ENCODE data around the gene RAPGEF3.
A peak's percentile ranks its signal among the peaks of the same experiment; 100 is the strongest.

RAPGEF3 gene

DNA sequence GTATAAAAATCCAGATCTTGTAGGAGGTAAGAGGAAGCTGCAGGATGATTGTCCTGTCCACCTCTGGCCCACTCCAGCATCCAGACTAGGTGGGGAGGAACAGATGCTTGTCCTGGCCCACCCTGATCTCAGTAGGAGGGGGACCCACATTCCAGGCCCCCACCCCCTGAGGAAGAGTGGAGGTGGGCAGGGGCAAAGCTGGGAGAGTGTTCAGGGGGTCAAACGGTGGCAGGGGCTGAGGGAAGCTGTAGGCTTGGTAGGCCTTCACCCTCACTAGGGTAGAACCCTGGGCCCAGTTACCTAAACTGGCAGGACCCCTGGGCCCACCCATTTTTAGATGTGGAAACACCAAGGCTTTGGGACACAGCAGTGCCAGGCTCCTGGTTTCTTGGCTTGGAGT, 18.5 kb upstream of the RAPGEF3 start:
- no peak for DNase-seq (ENCODE audit: low read depth in 2 of 2)

DNA sequence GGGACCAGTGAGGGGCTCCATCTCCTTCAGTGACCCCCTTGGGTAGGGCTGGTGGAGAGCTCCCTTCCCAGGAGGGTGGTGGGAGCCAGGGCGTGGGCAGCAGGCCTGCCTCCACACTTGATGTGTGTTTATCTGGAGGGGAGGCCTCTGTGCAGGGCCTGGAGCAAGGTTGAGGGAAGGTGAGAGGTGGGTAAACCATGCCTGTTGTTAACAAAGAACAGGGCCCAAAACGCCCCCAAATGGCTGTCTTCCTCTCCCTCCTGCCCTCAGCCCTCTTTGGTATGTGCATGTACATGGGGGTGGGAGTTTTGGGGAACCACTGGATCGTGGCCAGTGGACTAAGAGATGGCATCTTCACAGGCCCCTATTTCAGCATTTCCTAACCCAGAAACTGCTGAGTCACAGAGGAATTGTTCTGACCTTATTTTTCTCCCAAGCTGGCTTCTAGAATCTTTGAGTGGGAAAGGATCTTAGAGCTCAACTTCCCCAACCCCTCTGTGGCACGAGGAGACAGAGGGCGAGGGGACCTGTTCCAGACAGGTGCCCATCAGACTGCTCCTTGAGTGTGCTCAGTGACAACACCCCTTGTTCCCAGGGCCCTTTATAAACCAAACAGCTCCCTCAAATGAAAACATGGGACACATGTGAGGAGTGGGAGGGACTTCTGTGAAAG, 17.9 kb upstream of the RAPGEF3 start:
- no peak for DNase-seq (ENCODE audit: low read depth in 2 of 2)

DNA sequence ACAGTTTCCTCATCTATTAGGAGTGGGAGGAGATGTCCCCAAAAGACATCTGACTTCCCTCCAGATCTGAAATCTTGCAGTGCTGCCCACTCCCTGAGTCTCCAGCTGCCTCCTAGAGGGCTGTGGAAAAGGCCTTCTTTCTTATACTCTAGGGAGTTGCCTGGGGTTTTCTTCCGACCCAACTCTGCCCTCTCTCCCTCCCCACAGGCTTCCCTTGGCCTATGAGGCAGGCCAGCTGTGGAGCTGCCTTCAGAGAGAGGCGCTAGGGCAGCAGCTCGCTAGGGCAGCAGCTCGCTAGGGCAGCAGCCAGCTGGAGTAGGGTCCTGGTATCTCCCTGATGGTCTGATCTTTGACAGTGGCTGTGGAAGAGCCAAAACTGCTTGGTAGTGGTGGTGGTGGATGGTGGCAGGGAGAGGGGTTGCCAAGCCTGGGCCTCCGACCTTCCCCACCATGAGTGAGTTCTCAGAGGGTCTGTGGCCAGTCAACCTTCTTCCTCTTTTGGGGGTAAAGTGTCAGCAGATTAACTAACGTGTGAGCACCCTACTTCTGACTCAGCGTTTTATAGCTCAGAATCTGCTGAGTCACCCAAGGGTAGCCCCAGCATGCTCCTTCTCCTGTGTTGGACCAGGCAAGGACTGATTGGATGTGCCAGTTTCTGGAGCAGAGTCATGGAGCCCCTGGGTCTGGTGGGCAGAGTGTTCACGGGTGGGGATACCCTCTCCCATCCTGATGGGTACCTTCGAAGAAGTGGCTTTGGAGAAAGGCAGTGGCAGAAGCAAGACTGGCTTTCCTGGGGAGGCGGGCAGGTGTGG, 16.6 kb upstream of the RAPGEF3 start:
- no peak for DNase-seq (ENCODE audit: low read depth in 2 of 2)

DNA sequence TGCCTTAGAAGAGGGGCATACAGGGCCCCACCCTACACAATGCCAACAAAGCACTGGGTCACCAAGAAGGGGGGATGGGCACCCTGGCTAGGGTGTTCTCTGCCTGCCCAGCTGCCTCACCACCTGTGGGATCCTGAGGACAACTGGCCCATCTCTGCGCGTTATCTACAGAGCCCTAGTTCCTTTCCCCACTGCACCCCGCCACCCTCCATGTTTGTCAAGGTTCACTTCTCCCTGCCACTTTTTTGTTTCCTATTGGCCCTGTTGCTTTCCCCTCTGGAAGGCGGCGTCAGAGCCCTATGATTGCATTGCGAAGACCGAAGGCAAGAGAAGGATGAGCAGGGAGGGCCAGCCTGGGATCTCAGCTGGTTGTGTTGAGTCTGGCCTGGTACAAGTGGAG, 16.0 kb upstream of the RAPGEF3 start:
- DNase-seq (ENCODE audit: low read depth in 2 of 2) = no peak

DNA sequence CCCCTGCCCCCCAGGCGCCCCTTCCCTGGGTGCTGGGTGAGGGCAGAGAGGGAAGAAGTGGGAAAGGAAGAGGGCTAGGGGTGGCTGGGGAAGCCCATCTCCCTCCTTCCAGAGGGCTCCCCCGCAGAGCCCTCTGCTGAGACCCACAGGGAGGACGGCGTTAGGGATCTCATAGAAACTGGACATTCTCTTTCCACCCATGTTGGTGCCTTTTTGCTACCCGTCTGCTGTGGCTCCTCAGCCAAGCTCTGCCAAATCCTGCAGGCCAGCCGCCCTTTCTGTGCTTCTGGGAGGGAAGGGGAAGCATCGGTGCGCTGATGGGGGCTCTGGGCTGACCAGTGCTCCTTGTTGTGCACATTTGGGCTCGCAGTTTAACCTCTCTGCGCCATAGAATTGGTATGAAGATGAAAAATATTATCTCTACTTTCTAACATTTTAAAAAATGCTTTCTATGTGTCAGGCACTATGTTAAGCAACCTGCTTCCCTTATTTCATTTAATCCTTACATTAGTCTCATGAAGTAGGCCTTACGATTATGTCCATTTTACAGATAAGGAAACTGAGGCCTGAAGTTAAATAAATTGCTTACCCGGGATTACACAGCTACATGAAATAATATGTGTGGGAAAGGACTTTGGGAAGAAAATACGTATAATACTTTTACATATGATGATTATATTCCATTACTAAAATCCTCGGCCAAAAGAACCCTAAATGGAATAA, 15.3 kb upstream of the RAPGEF3 start:
- DNase-seq (ENCODE audit: low read depth in 2 of 2) = no peak

DNA sequence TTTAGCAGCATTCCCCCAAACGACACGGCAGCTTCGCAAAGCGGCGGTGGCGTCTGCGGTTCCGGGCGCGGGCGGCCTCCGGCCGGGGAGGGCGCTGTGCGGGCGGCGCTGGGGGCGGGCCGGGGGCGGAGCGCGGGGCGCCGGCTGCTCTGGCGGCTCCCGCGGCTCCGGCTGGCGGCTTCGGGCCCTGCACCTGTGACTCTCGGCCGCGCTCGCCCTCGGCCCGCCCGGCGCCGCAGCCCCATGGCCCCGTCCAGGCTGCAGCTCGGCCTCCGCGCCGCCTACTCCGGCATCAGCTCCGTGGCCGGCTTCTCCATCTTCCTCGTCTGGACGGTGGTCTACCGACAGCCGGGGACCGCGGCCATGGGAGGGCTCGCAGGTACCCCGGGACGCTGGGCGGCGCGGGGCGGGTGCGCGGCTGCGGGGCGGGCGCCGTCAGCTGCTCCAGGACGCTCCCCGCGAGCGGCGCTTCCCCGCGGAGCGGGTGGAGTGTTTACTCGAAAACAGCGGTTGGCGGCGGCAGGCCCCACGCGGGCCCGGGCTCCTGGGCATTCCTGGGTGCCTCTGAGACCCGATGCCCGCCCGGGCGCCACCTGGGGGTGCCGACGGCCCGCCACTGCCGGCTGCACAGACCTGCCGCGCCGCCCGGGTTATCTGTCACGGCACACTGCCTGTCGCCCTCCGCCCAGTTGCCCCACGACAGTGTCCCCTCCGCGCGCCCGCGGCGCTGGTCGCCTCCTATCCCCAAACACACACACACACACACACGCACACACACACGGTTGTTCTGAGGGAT, 14.6 kb upstream of the RAPGEF3 start, which contains the start of gene SLC48A1:
Gene SLC48A1, plus strand, starts transcription at position 177 of the 796 bp plus-strand sequence. Its CDS starts 67 bp downstream, at position 244.
- peak in 1 of 2 donors; percentile 58 for DNase-seq (ENCODE audit: low read depth in 2 of 2)

DNA sequence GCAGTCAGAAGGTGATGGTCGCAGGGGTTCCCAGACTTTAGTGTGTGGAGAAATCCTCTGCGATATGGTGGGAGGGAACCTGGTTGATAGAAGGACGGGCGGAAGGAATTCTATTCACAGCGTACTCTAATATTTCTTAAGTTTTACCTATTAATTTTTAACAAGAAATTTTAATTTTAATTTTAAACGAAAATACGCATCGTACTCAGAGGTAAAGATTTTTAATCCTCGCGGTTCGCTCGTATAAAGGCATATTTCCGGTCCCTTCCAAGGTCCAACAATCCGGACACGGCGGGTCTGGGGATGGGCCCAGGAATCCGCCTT, 14.0 kb upstream of the RAPGEF3 start:
- no peak for DNase-seq (ENCODE audit: low read depth in 2 of 2)

DNA sequence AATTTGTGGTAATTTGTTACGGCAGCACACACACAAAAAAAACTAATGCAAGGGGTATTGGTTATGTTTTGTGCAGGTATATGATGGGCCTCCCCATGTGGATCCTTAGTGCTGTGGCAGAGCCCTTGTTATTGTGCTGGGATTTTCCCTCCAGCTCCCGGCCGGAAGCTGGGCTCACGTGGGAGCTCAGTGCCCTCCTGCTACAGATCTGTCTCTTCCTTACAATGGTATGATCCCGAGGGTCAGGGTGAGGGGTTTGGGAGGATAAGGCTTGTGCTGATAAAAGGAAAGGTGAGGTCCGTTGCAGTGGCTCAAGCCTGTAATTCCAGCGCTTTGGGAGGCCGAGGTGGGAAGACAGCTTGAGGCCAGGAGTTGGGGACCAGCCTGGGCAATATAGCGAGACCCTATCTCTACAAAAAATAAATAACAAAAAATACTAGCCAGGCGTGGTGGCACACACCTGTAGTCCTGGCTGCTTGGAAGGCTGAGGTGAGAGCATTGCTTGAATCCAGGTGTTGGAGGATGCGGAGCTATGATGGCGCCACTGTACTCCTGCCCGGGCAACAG, 13.5 kb upstream of the RAPGEF3 start:
- DNase-seq (ENCODE audit: low read depth in 2 of 2) = no peak

DNA sequence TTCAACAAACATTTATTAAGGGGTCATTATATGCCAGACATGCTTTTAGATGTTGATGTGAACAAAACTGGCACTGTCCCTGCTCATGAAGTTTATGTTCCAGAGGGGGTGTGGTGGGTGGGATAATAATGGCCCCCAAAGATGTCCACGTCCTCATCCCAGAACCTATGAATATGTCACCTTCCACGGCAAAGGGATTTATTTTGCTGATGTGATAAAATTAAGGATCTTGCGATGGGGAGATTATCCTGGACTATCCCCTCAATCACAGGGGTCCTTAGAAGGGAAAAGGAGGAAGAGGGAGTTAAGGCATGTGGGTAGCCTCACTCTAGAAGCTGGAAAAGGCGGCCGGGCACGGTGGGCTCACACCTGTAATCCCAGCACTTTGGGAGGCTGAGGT, 12.6 kb upstream of the RAPGEF3 start:
- no peak for DNase-seq (ENCODE audit: low read depth in 2 of 2)

DNA sequence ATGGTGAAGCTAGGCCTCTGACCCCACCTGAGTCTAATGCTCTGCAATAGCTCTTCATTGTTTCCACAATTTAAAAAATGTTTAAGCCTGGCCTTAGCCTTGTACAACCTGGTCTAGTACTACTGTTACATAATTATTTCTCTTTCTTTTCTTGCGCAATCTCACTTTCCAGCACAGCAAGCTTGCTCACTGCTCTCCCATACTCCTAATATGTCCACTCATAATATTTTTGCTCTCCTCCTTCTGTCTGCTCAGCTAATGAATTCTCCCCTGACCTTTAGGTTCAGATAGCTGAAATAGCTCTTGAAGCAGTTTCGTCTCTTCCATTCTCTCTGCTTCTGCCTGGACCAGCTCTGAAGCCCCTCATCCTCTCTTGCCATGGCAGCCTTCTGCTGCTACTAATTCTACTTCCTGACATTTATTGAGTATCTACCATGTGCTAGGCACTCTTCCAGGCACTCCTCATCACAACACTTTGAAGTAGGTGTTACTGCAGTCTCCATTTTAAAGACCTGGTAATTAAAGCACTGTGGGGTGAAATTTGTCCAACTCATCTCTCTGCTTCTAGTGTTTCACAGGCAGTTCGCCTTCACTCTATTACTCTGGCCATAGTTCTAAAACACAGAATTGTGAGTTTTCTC, 11.5 kb upstream of the RAPGEF3 start:
- DNase-seq (ENCODE audit: low read depth in 2 of 2) = no peak

DNA sequence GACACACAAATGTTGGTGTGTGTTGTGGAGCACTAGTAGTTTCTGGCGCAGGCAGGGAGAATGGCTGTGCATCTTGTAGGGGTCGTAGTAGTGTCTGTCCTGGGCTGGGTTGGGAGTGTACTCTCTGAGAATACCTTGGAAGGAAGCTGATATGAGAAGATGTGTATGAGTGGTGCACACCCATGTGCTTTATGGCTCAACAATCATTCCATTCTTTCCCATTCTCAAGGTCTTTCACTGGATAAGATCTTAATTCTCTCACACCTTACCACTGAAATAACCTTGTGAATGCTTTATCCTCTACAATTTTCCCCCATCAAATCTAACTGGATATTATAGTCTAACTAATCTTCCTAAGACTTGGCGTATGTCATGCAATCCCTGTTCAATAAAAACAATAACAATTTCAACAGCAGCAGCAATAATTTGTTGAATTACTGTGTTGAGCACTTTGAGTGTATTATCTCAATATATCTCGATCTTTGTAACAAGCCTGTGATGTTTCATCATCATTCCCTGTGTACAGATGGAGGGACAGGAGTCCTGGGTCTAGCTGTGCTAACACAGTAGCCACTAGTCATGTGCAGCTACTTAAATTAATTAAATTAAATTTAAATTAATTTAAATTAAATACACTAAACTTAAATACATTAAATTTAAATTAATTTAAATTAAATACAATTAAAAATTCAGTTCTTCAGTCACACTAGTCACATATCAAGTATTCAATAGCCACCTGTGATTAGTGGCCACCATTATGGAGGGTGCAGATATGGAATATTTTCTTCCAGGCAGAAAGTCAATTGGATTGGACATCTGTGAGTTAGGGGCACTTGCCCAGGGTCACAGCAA, 10.8 kb upstream of the RAPGEF3 start:
- no peak for DNase-seq (ENCODE audit: low read depth in 2 of 2)

DNA sequence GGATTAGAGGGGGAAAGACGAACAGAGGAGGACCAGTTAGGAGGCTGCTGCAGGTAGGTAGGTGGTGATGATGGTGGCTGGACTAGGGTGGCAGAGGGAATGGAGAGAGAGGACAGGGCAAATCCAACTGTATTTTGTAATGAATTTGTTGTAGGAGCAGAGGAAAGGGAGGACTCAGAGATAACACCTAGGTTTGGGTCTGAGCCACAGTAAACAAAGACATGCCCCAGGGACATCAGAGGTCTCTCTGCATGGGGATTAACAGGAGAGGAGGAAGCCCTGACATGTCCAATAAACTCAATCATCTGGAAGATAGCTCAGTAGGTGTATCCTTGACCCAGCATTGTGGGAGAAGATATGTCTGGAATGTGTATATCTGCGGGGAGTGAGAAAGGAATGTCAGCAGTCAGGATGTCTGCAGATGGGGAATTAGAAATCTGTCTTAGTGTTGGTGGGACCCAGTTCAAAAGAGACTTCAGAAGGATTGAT, 9.7 kb upstream of the RAPGEF3 start:
- no peak for DNase-seq (ENCODE audit: low read depth in 2 of 2)

DNA sequence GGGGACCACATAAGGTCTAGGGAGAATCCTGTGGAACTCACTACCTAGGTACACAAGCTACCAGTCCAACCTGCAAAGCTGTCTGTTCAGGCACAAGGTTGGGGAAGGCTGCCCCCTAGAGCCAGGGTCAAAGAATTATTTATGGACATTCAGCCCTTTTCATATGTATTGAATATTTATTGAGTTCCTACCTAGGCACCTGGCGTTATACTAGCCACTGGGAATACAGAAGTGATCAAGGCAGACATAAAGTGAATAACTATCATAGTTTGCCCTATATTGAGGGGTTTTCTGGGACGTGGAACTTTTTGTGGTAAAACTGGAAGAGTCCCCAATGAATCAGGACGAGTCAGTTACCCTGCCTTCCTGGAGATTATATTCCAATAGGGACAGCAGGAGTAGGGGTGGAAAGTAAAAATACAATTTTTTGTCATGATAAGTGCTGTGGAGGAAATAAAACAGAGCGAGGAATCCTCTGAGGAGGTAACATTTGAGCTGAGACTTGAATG, 8.6 kb upstream of the RAPGEF3 start:
- DNase-seq (ENCODE audit: low read depth in 2 of 2) = peak; percentile 44 to 68

DNA sequence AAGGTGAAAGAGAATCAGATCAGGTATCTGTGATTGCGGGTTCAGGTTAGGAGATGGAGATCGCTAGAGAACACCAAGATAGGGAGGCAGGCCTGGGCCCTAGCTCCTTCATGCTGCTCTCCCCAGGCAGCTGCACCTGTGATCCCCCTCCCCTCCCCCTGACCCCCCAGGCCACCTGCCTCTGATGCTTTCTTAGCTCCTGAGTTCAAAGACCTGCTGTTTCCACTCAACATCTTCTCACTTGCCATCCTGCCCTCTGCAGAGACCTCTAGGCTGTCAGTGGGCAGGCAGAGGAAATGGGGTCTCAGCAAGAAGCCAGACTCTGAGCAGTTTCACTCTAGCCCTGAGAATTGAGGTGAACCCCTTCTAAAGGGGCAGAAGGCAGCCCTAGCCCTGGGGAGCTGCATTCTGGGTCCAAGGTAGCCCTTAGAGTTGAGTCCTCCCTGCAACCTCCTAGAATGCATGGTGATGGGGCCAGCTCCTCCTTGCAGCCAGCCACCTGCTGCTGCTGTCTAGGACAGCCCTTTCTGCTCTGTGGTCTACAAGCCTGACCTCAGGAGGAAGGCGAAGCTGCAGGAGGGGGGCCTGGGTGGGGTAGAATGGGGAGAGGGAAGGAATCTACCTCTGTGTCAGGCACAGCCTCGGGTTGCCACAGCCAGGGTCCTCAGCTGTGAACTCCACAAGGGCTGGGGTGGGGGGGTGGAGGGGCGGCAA, 8.0 kb upstream of the RAPGEF3 start:
- no peak for DNase-seq (ENCODE audit: low read depth in 2 of 2)

DNA sequence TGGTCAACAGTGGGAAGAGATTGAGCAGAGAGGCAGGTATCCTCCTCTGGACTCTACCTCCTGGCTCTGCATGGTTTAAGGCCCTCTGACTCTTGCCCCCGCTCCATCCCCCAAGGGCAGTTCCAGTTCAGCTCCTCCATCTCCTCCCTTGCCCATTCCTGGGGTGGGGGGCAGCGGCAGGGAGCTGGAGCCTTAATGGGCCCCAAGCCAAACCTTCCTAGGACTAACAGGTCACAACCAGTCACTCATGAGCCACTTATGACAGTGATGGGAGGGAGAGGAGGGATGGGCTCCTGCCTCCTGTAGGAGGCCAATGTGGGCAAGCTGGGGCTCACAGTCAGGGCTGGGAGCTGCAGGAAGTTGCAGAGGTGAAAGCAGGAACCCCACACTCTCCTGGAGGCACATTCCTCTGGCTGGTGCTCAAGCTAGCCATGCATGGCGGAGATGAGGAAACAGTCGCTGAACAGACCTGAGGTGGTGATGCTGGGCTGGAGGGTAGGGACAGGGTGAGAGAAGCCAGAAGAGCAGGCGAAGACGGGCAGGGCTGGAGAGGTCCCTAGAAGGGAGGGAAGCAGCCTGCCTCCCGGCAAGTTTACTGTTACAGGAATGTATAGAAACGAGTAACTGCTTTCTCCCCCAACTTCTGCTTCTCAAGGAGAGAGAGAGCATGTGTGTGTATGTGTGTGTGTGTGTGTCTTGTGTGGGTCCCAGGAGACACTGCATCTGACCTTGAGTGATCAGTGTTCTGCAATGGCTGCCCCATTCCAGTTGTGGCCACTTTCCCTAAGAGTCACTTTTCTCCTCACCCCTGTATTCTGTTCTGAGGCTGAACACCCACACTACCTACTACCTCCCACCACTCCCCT, 5.0 kb upstream of the RAPGEF3 start:
- no peak for DNase-seq (ENCODE audit: low read depth in 2 of 2)

DNA sequence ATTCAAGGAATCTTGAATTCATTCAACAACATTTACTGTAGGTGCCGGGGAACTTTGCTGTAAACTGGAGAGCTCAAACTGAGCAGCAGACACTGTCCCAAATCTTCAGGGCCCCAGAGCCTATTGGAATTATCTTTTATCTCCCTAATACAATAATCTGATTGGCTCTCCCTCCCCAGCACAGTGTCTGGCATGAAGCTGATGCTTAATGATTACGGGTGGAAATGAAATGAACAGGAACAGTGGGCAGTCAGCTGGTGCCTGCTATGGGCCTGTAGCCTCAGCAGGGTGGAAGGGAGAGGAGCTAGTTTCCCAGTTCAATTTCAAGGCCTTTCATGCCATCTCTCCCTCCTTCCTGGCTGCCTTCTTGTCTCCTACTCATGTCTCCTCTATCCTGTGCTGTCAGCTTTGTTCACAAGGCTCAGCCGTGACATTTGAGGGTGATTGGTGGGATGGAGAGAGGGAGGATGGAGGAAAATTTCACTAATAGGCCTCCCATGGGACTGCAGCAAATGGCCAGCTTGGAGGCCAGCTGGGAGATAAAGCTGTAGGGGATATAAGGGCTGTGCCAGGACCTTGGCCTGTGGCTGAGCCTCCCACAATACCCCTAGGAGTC, 4.3 kb upstream of the RAPGEF3 start:
- DNase-seq (ENCODE audit: low read depth in 2 of 2) = no peak

DNA sequence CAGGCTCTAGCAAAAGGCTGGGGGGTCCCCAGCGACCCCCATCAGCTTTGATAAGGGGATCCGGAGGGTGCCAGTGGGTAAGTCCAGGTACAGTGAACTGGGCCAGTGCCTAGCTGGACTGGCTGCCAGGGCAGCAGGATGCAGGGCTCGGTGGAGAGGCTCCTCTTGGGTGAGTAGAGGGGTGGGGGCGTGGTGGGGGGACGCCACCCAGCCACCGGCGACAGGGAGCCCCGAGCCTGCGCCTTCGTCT, 171 bp downstream of the RAPGEF3 start:
- DNase-seq (ENCODE audit: low read depth in 2 of 2) = no peak

All from stimulated activated CD4-positive, alpha-beta T cell treated with anti-CD3 and anti-CD28 coated beads, Interleukin-15, amount 100 ng/mL, for 48 hours (primary cell).